Activated B cell treated with CpG ODN at 0.5 μM for 24 hours (primary cell): Measurements from ENCODE around the gene DCLK2. TPM values are rescaled to one million over a fixed set of nuclear protein-coding genes. Genes with fewer than 3 reads are reported as not detected.

Experiments used
- ATAC-seq: fragments of 200-7000 bp; cut with Tn5 transposase; one replicate; pipeline ENCODE4 v1.10.0; 2021; ENCODE audit warnings: low read depth, mild to moderate bottlenecking, moderate library complexity
- CTCF ChIA-PET: fragments of 350-600 bp; sonication (Branson Sonifier 250); formaldehyde crosslinking; loops from one replicate; lab custom pipeline; 2021; ENCODE audit warnings: antibody characterized with exemption; lab: Charles Lee
- POLR2A ChIA-PET: fragments of 350-600 bp; sonication (Branson Sonifier 250); formaldehyde crosslinking; loops from one replicate; lab custom pipeline; 2021; ENCODE audit warnings: antibody characterized with exemption; lab: Charles Lee
- DNase-seq: peaks from one replicate; pipeline ENCODE4 v3.0.0; 2022
- H3K27ac Mint-ChIP-seq: one replicate; pipeline ENCODE4 v1.8.0; 2020; ENCODE audit warnings: mixed read lengths
- H3K27me3 Mint-ChIP-seq: one replicate; pipeline ENCODE4 v1.8.0; 2021; ENCODE audit warnings: mixed read lengths
- H3K36me3 Mint-ChIP-seq: one replicate; pipeline ENCODE4 v1.8.0; 2021; ENCODE audit warnings: low read depth, mixed read lengths
- H3K4me1 Mint-ChIP-seq: one replicate; pipeline ENCODE4 v1.8.0; 2021; ENCODE audit warnings: mixed read lengths
- H3K4me3 Mint-ChIP-seq: one replicate; pipeline ENCODE4 v1.8.0; 2020; ENCODE audit warnings: mild to moderate bottlenecking, mixed read lengths
- H3K9me3 Mint-ChIP-seq: one replicate; pipeline ENCODE4 v1.8.0; 2020; ENCODE audit warnings: mixed read lengths
- intact Hi-C: fragments of 100-400 bp; cut with micrococcal nuclease; formaldehyde crosslinking; loops from one replicate; pipeline ENCODE4 v1.15.1; 2024
- total RNA-seq: library from RNA; stranded (reverse); gene quantifications from 2 replicates; pipeline ENCODE4 v1.2.3, GENCODE V29; 2022
- TF ChIP-seq, protein P1 (sequence below): fragments of 200-600 bp; IDR thresholded peaks from one replicate; pipeline ENCODE4 v1.8.0; 2022; ENCODE audit warnings: antibody characterized with exemption, mild to moderate bottlenecking

The DCLK2 gene
- total RNA-seq, 1 donor from 2014 or later = 3.4 TPM

DNA sequence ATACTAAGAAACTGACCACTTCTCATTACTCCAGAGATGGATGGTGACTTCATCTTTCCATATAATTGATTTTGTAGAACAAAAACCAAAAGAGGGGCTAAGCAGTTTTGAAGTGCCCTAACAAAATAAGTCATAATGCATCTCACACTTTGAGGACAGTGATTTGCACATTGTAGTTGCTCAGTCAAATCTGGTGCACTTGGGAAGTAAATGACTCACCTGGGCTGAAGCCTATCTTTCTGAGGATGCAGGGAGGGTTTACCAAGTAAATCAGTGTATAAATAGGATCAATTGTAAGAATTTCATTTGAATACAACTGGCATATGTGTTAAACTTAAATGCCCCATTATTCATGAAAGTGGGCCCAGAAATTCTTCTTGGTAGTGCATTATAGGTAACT, 134.2 kb downstream of the DCLK2 start:
- Mint-ChIP-seq H3K27me3 (peaks cover 3% of the 10 kb centered on the region), H3K27ac (no peak overlapping the region), H3K36me3 (no peaks in the 10 kb centered on the region), H3K9me3 (no peaks in the 10 kb centered on the region), H3K4me1 (no peaks in the 10 kb centered on the region), H3K4me3 (no peak overlapping the region)
- ATAC-seq (no peak), DNase-seq (no peak)
- ChIA-PET POLR2A (no interaction called here), CTCF (interaction anchor here (4.5 kb wide), 1 partner anchor 204 kb away, joined by 142 read pairs; no protein-coding TSS in a partner anchor)
- TF ChIP-seq, protein P1, sequence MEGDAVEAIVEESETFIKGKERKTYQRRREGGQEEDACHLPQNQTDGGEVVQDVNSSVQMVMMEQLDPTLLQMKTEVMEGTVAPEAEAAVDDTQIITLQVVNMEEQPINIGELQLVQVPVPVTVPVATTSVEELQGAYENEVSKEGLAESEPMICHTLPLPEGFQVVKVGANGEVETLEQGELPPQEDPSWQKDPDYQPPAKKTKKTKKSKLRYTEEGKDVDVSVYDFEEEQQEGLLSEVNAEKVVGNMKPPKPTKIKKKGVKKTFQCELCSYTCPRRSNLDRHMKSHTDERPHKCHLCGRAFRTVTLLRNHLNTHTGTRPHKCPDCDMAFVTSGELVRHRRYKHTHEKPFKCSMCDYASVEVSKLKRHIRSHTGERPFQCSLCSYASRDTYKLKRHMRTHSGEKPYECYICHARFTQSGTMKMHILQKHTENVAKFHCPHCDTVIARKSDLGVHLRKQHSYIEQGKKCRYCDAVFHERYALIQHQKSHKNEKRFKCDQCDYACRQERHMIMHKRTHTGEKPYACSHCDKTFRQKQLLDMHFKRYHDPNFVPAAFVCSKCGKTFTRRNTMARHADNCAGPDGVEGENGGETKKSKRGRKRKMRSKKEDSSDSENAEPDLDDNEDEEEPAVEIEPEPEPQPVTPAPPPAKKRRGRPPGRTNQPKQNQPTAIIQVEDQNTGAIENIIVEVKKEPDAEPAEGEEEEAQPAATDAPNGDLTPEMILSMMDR = no peak
- intact Hi-C loops = no loop called here

DNA sequence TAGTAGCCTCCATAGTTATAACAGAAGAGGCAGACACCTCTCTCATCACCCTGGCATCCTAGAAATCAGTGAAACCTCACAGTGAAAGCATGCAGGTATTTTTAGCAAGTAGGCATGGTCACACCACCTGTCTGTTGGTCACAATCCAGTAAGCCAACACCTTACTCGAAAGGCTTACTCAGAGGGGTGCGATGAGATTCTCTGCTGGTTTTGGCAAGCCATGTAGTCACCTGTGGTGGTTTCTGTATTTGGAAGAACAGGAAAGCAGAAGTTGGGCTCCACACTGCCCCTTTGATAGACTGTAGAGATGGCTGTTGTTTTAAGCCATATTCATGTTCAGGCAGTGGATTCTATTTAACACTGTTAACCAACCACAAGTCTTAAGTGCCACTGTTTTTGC, 134.7 kb downstream of the DCLK2 start:
- ChIA-PET POLR2A (no interaction called here), CTCF (no interaction called here)
- H3K27me3 Mint-ChIP-seq = peaks cover 3% of the 10 kb centered on the region
- TF ChIP-seq, protein P1 = no peak
- intact Hi-C loops = no loop called here
- no peaks in the 10 kb centered on the region for H3K4me1 Mint-ChIP-seq
- no peak for ATAC-seq
- no peaks in the 10 kb centered on the region for H3K9me3 Mint-ChIP-seq
- no peaks in the 10 kb centered on the region for H3K36me3 Mint-ChIP-seq
- H3K27ac Mint-ChIP-seq = no peak overlapping the region
- no peak for DNase-seq
- H3K4me3 Mint-ChIP-seq = no peak overlapping the region

DNA sequence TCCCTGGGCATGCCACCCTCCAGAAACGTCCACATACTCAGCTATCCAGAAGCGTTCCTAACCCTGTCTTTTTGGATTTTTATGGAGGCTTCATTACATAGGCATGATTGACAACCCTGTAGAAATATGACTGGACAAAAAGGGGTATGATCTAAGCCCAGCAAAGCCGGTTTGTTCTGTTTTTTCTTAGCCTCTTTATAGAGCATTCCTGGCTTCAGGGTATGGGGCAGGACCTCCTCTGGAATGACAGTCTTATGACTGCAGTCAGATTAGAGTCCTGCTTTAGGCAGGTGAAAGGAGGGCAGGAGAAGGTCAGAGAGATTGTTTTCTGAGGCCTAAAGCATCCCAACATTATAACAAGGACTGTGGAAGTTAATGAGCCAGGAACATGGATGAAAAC, 137.4 kb downstream of the DCLK2 start:
- no peak for ATAC-seq
- H3K36me3 Mint-ChIP-seq = no peaks in the 10 kb centered on the region
- H3K4me3 Mint-ChIP-seq = no peak overlapping the region
- ChIA-PET POLR2A (no interaction called here), CTCF (no interaction called here)
- no peaks in the 10 kb centered on the region for H3K4me1 Mint-ChIP-seq
- no peak for DNase-seq
- H3K27me3 Mint-ChIP-seq = peaks cover 3% of the 10 kb centered on the region
- H3K9me3 Mint-ChIP-seq = no peaks in the 10 kb centered on the region
- no peak overlapping the region for H3K27ac Mint-ChIP-seq
- intact Hi-C loops = no loop called here
- TF ChIP-seq, protein P1 = no peak

DNA sequence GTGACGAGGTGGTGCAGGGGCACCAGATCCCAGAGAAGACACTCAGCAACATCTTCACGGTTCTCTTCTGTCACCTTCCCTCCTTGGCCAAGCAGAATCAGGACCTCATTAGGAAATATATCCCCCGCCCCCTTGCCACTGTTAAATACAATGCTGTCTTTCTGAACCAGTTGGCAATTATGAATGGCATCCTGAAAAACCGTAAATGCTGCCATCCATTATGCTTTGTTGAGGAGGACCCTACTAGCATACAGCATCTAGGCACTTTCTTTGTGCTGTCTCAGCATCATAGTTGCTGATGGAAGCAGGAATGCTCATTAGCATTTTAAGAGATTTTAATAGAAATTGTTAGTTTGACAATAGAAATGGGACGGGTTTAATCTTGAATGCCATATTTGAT, 138.5 kb downstream of the DCLK2 start:
- no peak for DNase-seq
- Mint-ChIP-seq H3K27me3 (no peaks in the 10 kb centered on the region), H3K9me3 (no peaks in the 10 kb centered on the region), H3K4me1 (no peaks in the 10 kb centered on the region), H3K4me3 (no peak overlapping the region), H3K36me3 (no peaks in the 10 kb centered on the region), H3K27ac (no peak overlapping the region)
- intact Hi-C loops = no loop called here
- ChIA-PET CTCF (no interaction called here), POLR2A (no interaction called here)
- TF ChIP-seq, protein P1 = no peak
- ATAC-seq = no peak

DNA sequence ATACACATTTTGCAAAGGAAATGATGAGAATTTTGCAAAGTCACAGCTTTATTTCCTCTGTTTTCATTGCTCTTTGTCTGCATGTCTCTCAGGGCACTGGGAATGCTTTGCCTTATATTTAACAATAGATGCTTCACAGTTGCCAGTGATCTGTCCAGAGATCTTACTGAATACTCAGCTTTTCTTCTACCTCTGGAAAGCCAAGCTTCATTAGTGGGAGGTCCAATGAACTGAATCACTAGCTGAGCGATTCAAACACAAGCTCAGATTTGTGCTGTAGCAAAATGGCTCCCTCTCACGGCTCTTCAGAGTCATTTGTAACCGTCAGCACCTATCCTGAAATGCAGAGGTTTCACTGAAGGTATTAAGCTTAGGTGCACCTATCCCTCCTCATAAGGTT, 138.9 kb downstream of the DCLK2 start:
- intact Hi-C loops = no loop called here
- Mint-ChIP-seq H3K36me3 (no peaks in the 10 kb centered on the region), H3K27ac (no peak overlapping the region), H3K27me3 (no peaks in the 10 kb centered on the region), H3K4me3 (no peak overlapping the region), H3K4me1 (no peaks in the 10 kb centered on the region), H3K9me3 (no peaks in the 10 kb centered on the region)
- TF ChIP-seq, protein P1 = no peak
- no peak for ATAC-seq
- POLR2A ChIA-PET = no interaction called here
- CTCF ChIA-PET = interaction anchor here (0.8 to 1.3 kb wide), 2 partner anchors 206 to 235 kb away, joined by 3 read pairs; no protein-coding TSS in a partner anchor
- no peak for DNase-seq
